Astrocyte of the cerebellum (primary cell): ENCODE measurements around the gene SFT2D1.

Experiments
- DNase-seq: peaks from one replicate; pipeline ENCODE4 v3.0.0-alpha.2; 2011; ENCODE audit warnings: low read depth
- H3K4me3 ChIP-seq: 2 replicates; pipeline ENCODE4 v1.5.1; 2011; ENCODE audit warnings: mild to moderate bottlenecking, low read depth, low read length, moderate library complexity
- CTCF ChIP-seq: IDR thresholded peaks from 2 replicates; pipeline ENCODE4 v1.5.1; 2012; ENCODE audit warnings: low read length, low read depth, moderate library complexity, mild to moderate bottlenecking; ENCODE audit errors: missing control alignments
- in situ Hi-C: cut with HindIII; loops from 2 replicates; pipeline ENCODE4 v1.10.0; 2017; ENCODE audit warnings: low sequenced_read_pairs

Gene SFT2D1

GRCh38 chr6:166289207-166290060, 52.9 kb downstream of the SFT2D1 start:
- in situ Hi-C loops = no loop called here
- no peak for DNase-seq
- no peak overlapping the region for H3K4me3 ChIP-seq
- TF ChIP-seq CTCF = no peak

DNA sequence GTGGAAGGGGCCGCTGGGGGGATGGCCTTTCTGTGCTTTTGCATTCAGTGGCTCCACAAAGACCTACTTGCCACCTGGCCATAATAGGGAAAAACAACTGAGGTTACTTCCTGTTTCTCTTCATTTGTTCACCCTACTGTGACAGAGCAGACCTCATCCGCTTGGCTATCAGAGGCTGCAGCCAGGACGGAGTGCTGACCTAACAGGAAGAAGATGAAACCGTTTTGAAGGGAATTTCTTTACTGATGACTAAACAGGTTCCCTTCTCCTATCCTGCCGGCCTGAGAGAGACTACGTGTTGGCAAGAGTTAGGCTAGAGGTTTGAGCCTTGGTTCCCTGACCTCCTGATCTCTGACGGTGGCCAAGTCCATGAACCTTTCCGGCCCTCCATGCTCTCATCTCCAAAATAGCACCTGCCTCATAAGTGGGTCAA, 55.5 kb downstream of the SFT2D1 start:
- TF ChIP-seq CTCF = no peak
- H3K4me3 ChIP-seq = no peak overlapping the region
- DNase-seq = no peak
- in situ Hi-C loops = no loop called here

DNA sequence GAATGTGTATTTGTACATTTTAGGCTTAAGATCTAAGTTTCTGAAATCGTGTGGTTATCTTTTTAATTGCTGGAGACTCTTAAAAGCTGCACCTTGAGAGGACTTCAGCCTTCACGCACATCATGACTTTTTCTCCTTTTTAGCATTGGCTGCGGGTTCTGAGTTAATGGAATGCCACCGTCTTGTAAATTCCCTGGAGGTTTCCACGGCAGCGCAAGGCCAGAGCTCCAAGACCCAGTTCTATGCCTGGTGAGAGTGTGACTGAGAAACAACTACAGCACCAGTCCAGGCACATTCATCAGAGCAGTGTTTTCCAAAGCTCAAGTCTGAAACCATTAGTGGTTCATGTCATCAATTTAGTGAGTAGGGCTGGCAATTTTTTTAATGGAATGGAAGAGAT, 57.1 kb downstream of the SFT2D1 start:
- in situ Hi-C loops = no loop called here
- no peak overlapping the region for H3K4me3 ChIP-seq
- no peak for DNase-seq
- TF ChIP-seq CTCF = no peak

GRCh38 chr6:166284640-166285039, 57.7 kb downstream of the SFT2D1 start:
- no peak overlapping the region for H3K4me3 ChIP-seq
- TF ChIP-seq CTCF = no peak
- DNase-seq = no peak
- in situ Hi-C loops = no loop called here

- no peak for TF ChIP-seq CTCF
- no peak for DNase-seq
- in situ Hi-C loops = no loop called here
- H3K4me3 ChIP-seq = no peak overlapping the region
Measured at GRCh38 chr6:166282394-166283032, 59.8 kb downstream of the SFT2D1 start.

DNA sequence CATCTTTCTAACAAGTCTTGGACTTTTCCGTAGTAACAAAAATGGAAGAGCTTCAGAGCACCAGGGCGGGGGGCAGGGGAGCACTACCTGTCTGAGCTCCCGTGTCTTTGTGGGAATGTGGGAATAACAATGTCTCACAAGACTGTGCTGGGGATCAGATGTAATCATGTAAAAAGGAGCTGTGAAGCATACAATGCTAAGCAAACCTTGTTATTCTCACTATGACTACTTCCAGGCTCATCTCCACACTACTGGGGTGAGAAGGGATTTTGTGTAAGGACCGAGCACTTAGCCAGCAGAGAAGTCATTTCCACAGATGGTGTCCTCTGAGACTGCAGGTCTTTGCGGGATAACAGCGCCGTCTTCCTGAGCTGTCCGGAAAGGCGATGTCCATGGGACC, 61.2 kb downstream of the SFT2D1 start:
- in situ Hi-C loops = no loop called here
- H3K4me3 ChIP-seq = no peak overlapping the region
- no peak for TF ChIP-seq CTCF
- no peak for DNase-seq
